SU-DHL-6 (cell line): ENCODE data around the gene ST8SIA2.

Experiments
- H2AFZ ChIP-seq: fragments of 200-600 bp; sonication (generic); 2 replicates; pipeline ENCODE4 v1.6.1; 2014; ENCODE audit warnings: low read depth, mild to moderate bottlenecking, moderate library complexity, mixed read lengths, antibody characterized with exemption, low read length; ENCODE audit not compliant: severe bottlenecking
- H3F3A ChIP-seq: fragments of 200-600 bp; shearing (Covaris generic); 2 replicates; pipeline ENCODE4 v1.6.0; 2016; ENCODE audit warnings: antibody characterized with exemption, mild to moderate bottlenecking; ENCODE audit not compliant: insufficient read depth
- H3K27ac ChIP-seq: fragments of 200-600 bp; sonication (generic); 2 replicates; pipeline ENCODE4 v1.5.1; 2016; ENCODE audit warnings: low read depth, mild to moderate bottlenecking, low read length, moderate library complexity, mixed read lengths
- H3K27me3 ChIP-seq: fragments of 200-600 bp; sonication (generic), shearing (Covaris generic); 2 replicates; pipeline ENCODE4 v1.6.0; 2014; ENCODE audit warnings: mild to moderate bottlenecking, low read length
- H3K36me3 ChIP-seq: fragments of 200-600 bp; sonication (generic); 2 replicates; pipeline ENCODE4 v1.6.1; 2014; ENCODE audit warnings: mild to moderate bottlenecking, low read length, mixed read lengths
- H3K4me2 ChIP-seq: fragments of 300-600, 200-600 bp; shearing (Covaris generic), sonication (generic); 2 replicates; pipeline ENCODE4 v1.6.0; 2014; ENCODE audit warnings: low read length, low read depth, mild to moderate bottlenecking; ENCODE audit not compliant: poor library complexity, severe bottlenecking
- H3K4me3 ChIP-seq: fragments of 200-600 bp; sonication (generic); 2 replicates; pipeline ENCODE4 v1.5.1; 2014; ENCODE audit warnings: antibody characterized with exemption, low read length, mild to moderate bottlenecking, mixed read lengths; ENCODE audit not compliant: insufficient read depth, poor library complexity, severe bottlenecking
- H3K79me2 ChIP-seq: fragments of 200-600 bp; sonication (generic); 2 replicates; pipeline ENCODE4 v1.6.1; 2014; ENCODE audit warnings: mild to moderate bottlenecking, low read length, moderate library complexity; ENCODE audit not compliant: insufficient read depth
- H3K9ac ChIP-seq: fragments of 200-600 bp; sonication (generic); 2 replicates; pipeline ENCODE4 v1.7.0; 2014; ENCODE audit warnings: mild to moderate bottlenecking, low read length
- H3K9me2 ChIP-seq: fragments of 200-600 bp; sonication (generic); replicated peaks from 2 replicates; pipeline ENCODE4 v1.6.1; 2014; ENCODE audit warnings: low read length; ENCODE audit not compliant: insufficient read depth
- H3K9me3 ChIP-seq: fragments of 200-600 bp; sonication (generic); 2 replicates; pipeline ENCODE4 v1.6.1; 2014; ENCODE audit warnings: low read length, mixed read lengths; ENCODE audit not compliant: insufficient read depth
- H4K20me1 ChIP-seq: fragments of 200-600 bp; sonication (generic); 2 replicates; pipeline ENCODE4 v1.6.1; 2014; ENCODE audit warnings: low read depth, mild to moderate bottlenecking, antibody characterized with exemption, low read length, moderate library complexity, mixed read lengths
- CTCF ChIP-seq: fragments of 200-600 bp; sonication (generic); IDR thresholded peaks from one replicate; pipeline ENCODE4 v1.5.1; 2017; ENCODE audit warnings: antibody characterized with exemption, mild to moderate bottlenecking, low read length, moderate library complexity; ENCODE audit not compliant: insufficient read depth, poor library complexity, severe bottlenecking
- EZH2phosphoT487 ChIP-seq: fragments of 200-600 bp; sonication (generic), shearing (Covaris generic); conservative IDR thresholded peaks from 2 replicates; pipeline ENCODE4 v1.6.1; 2018; ENCODE audit warnings: mild to moderate bottlenecking, antibody characterized with exemption, low read length, moderate library complexity, mixed read lengths

The ST8SIA2 gene

GRCh38 chr15:92391640-92392039 lies 2.0 kb upstream of the ST8SIA2 start:
- Histone ChIP-seq H4K20me1 (no peaks in the 10 kb centered on the region), H3F3A (no peaks in the 10 kb centered on the region), H3K9ac (no peak overlapping the region), H3K36me3 (no peaks in the 10 kb centered on the region), H2AFZ (no peak overlapping the region), H3K27ac (no peak overlapping the region), H3K79me2 (no peaks in the 10 kb centered on the region), H3K27me3 (peaks cover 5% of the 10 kb centered on the region; the same call in 1 of the 2 replicates), H3K4me3 (no peak overlapping the region), H3K9me2 (no peaks in the 10 kb centered on the region), H3K9me3 (no peaks in the 10 kb centered on the region), H3K4me2 (no peak overlapping the region)
- TF ChIP-seq EZH2phosphoT487: no peak
- TF ChIP-seq CTCF: no peak

GRCh38 chr15:92392462-92392861 lies 1.2 kb upstream of the ST8SIA2 start:
- Histone ChIP-seq H3K9ac (no peak overlapping the region), H3K9me3 (no peaks in the 10 kb centered on the region), H3F3A (no peaks in the 10 kb centered on the region), H3K9me2 (no peaks in the 10 kb centered on the region), H4K20me1 (no peaks in the 10 kb centered on the region), H3K4me3 (no peak overlapping the region), H3K36me3 (no peaks in the 10 kb centered on the region), H3K27me3 (peaks cover 5% of the 10 kb centered on the region; the same call in 1 of the 2 replicates), H2AFZ (no peak overlapping the region), H3K4me2 (no peak overlapping the region), H3K27ac (no peak overlapping the region), H3K79me2 (no peaks in the 10 kb centered on the region)
- no peak for TF ChIP-seq EZH2phosphoT487
- TF ChIP-seq CTCF: no peak

- no peaks in the 10 kb centered on the region for H3F3A ChIP-seq
- no peak overlapping the region for H3K4me2 ChIP-seq
- H3K9me2 ChIP-seq: no peaks in the 10 kb centered on the region
- H3K36me3 ChIP-seq: no peaks in the 10 kb centered on the region
- TF ChIP-seq CTCF: no peak
- TF ChIP-seq EZH2phosphoT487: no peak
- H3K9ac ChIP-seq: no peak overlapping the region
- H3K4me3 ChIP-seq: no peak overlapping the region
- H3K9me3 ChIP-seq: no peaks in the 10 kb centered on the region
- H2AFZ ChIP-seq: no peak overlapping the region
- H3K79me2 ChIP-seq: no peaks in the 10 kb centered on the region
- no peaks in the 10 kb centered on the region for H4K20me1 ChIP-seq
- H3K27ac ChIP-seq: no peak overlapping the region
- H3K27me3 ChIP-seq: peaks cover 5% of the 10 kb centered on the region; the same call in 1 of the 2 replicates
Measured at GRCh38 chr15:92393980-92394308, 263 bp downstream of the ST8SIA2 start.
